HL-60 (cell line): ENCODE data around the gene CCP110.

Source experiments
- POLR2AphosphoS5 ChIP-seq: IDR thresholded peaks from 2 replicates; pipeline ENCODE4 v1.6.1; 2012; ENCODE audit warnings: low read depth
- TF ChIP-seq, protein P1 (sequence below): IDR thresholded peaks from one replicate; pipeline ENCODE4 v1.5.1; 2011; ENCODE audit warnings: low read length, control low read depth, inconsistent platforms; ENCODE audit not compliant: insufficient read depth

DNA sequence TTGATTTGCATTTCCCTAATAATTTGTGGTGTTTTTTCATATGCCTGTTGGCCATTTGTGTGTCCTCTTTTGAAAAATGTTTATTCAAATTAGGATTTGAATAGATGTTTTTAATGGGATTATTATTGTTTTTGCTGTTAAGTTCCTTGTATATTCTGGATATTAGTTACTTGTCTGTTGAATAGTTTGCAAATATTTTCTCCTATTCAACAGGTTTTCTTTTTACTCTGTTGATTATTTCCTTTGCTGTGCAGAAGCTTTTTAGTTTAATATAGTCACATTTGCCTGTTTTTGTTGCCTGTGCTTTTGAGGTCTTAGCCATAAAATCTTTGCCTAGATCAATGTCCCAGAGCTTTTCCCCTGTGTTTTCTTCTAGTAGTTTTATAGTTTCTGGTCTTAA is 11.4 kb upstream of the CCP110 start:
- TF ChIP-seq, protein P1, sequence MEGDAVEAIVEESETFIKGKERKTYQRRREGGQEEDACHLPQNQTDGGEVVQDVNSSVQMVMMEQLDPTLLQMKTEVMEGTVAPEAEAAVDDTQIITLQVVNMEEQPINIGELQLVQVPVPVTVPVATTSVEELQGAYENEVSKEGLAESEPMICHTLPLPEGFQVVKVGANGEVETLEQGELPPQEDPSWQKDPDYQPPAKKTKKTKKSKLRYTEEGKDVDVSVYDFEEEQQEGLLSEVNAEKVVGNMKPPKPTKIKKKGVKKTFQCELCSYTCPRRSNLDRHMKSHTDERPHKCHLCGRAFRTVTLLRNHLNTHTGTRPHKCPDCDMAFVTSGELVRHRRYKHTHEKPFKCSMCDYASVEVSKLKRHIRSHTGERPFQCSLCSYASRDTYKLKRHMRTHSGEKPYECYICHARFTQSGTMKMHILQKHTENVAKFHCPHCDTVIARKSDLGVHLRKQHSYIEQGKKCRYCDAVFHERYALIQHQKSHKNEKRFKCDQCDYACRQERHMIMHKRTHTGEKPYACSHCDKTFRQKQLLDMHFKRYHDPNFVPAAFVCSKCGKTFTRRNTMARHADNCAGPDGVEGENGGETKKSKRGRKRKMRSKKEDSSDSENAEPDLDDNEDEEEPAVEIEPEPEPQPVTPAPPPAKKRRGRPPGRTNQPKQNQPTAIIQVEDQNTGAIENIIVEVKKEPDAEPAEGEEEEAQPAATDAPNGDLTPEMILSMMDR: no peak
- no peak for TF ChIP-seq POLR2AphosphoS5
